Neuronal stem cell (in vitro differentiated cells): ENCODE data around the gene SSTR5.

ENCODE experiments used
- DNase-seq: peaks from one replicate; pipeline ENCODE4 v3.0.0-alpha.2; 2013; ENCODE audit warnings: low spot score
- H2AFZ ChIP-seq: one replicate; pipeline ENCODE4 v1.6.1; 2013; ENCODE audit warnings: mild to moderate bottlenecking, low read length, inconsistent platforms
- H2AK5ac ChIP-seq: 2 replicates; pipeline ENCODE4 v1.6.1; 2013; ENCODE audit warnings: low read depth, mild to moderate bottlenecking, inconsistent platforms, low read length, moderate library complexity, mixed read lengths
- H2BK120ac ChIP-seq: 2 replicates; pipeline ENCODE4 v1.6.1; 2013; ENCODE audit warnings: low read depth, mild to moderate bottlenecking, inconsistent platforms, low read length, moderate library complexity, mixed read lengths
- H2BK12ac ChIP-seq: one replicate; pipeline ENCODE4 v1.6.1; 2013; ENCODE audit warnings: low read length, inconsistent platforms
- H2BK15ac ChIP-seq: 2 replicates; pipeline ENCODE4 v1.6.1; 2013; ENCODE audit warnings: mild to moderate bottlenecking, low read length, inconsistent platforms, mixed read lengths
- H2BK5ac ChIP-seq: one replicate; pipeline ENCODE4 v1.6.1; 2013; ENCODE audit warnings: inconsistent platforms, mild to moderate bottlenecking, low read length, moderate library complexity
- H3K14ac ChIP-seq: one replicate; pipeline ENCODE4 v1.6.1; 2013; ENCODE audit warnings: low read length, inconsistent platforms
- H3K18ac ChIP-seq: 2 replicates; pipeline ENCODE4 v1.6.1; 2013; ENCODE audit warnings: low read length, inconsistent platforms
- H3K23ac ChIP-seq: 2 replicates; pipeline ENCODE4 v1.6.1; 2013; ENCODE audit warnings: low read depth, mild to moderate bottlenecking, mixed read lengths, low read length, inconsistent platforms; ENCODE audit not compliant: poor library complexity
- H3K27ac ChIP-seq: replicated peaks from 3 replicates; pipeline ENCODE4 v1.5.1; 2013; ENCODE audit warnings: low read length, inconsistent platforms
- H3K27me3 ChIP-seq, 3 experiments: 2 replicates each; pipeline ENCODE4 v1.6.1; 2013; ENCODE audit warnings: low read length in 3 of 3, mild to moderate bottlenecking in 2 of 3, inconsistent platforms in 1 of 3, low read depth in 1 of 3, mixed read lengths in 1 of 3, moderate library complexity in 1 of 3; ENCODE audit not compliant: control insufficient read depth in 3 of 3, insufficient read depth in 3 of 3
- H3K36me3 ChIP-seq, 2 donors: replicated peaks in 1 of 2; 2 replicates each; pipeline ENCODE4 v1.6.1; 2013; ENCODE audit warnings: low read length in 2 of 2; ENCODE audit not compliant: control insufficient read depth in 2 of 2, insufficient read depth in 2 of 2
- H3K4ac ChIP-seq: 2 replicates; pipeline ENCODE4 v1.6.1; 2013; ENCODE audit warnings: inconsistent platforms, mild to moderate bottlenecking, low read length, moderate library complexity
- H3K4me1 ChIP-seq, 2 donors: 1 replicate in 1 of 2; 2 replicates in 1 of 2; pipeline ENCODE4 v1.6.1; 2013; ENCODE audit warnings: low read length in 2 of 2, low read depth in 1 of 2; ENCODE audit not compliant: control insufficient read depth in 2 of 2, insufficient read depth in 1 of 2
- H3K4me2 ChIP-seq: one replicate; pipeline ENCODE4 v1.6.1; 2013; ENCODE audit warnings: mild to moderate bottlenecking, low read length, inconsistent platforms; ENCODE audit not compliant: insufficient read depth, poor library complexity, severe bottlenecking
- H3K4me3 ChIP-seq, 2 donors: 2 replicates each; pipeline ENCODE4 v1.5.1; 2013; ENCODE audit warnings: low read length in 2 of 2, mild to moderate bottlenecking in 2 of 2, inconsistent platforms in 1 of 2, moderate library complexity in 1 of 2
- H3K79me1 ChIP-seq: one replicate; pipeline ENCODE4 v1.6.1; 2013; ENCODE audit warnings: low read depth, mild to moderate bottlenecking, inconsistent platforms, low read length, moderate library complexity
- H3K9ac ChIP-seq: one replicate; pipeline ENCODE4 v1.6.1; 2013; ENCODE audit warnings: mild to moderate bottlenecking, low read depth, low read length, inconsistent platforms; ENCODE audit not compliant: poor library complexity
- H3K9me3 ChIP-seq, 2 donors: replicated peaks in 1 of 2; 2 replicates each; pipeline versions ENCODE3 to v1.6.1; 2013; ENCODE audit warnings: low read length in 2 of 2, mild to moderate bottlenecking in 2 of 2, inconsistent platforms in 1 of 2, low read depth in 1 of 2, mixed read lengths in 1 of 2, moderate library complexity in 1 of 2; ENCODE audit not compliant: control insufficient read depth in 2 of 2, insufficient read depth in 1 of 2
- H4K8ac ChIP-seq: one replicate; pipeline ENCODE4 v1.6.1; 2013; ENCODE audit warnings: low read depth, mild to moderate bottlenecking, inconsistent platforms, low read length, moderate library complexity
- H4K91ac ChIP-seq: one replicate; pipeline ENCODE4 v1.6.1; 2013; ENCODE audit warnings: low read length, low read depth, mild to moderate bottlenecking, inconsistent platforms; ENCODE audit not compliant: poor library complexity
- WGBS, 2 donors: extraction: QIAGEN DNeasy Blood & Tissue Kit; methylation state at CpG; one replicate each; pipeline ENCODE4 v1.1.7; 2013; ENCODE audit warnings: missing lambda C conversion rate in 2 of 2, mixed read lengths in 1 of 2; ENCODE audit not compliant: insufficient read length in 2 of 2, insufficient replicate concordance in 1 of 2; ENCODE audit errors: extremely low coverage in 2 of 2; 5-methylcytosine and 5-hydroxymethylcytosine counted together

Gene SSTR5

DNA sequence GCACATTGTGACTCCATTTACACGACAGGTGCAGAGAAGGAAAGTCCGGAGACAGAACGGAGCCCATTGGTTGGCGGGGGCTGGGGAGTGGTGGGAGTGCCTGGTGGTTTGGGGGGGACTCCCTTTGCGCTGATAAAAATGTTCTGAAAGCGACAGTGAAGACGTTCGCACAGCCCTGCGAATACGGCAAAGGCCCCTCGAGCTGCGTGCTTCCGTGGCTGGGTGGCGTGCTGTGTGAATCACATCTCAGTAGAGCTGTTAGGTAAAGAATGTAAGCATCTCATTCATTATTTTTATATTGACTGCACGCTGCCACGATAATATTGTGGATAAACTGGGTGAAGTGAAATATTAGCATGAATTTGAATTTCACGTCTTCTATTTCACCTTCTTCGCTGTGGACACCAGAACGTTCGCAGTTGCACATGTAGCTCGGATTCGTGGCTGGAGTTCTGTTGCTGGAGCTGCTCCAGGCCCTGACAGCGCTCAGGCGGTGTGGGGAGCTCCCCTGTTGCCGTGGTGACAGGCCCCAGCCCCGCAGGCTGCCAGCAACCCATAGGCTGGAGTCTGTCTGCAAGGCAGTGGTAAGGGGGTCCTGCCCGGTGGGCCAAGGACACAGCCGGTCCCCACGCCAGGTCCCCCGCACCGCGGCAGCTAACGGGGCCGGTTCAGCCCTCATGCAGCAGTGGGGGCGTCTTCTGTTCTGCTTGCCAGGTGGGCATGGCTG is 46.3 kb upstream of the SSTR5 start:
- Histone ChIP-seq H3K27ac (no peak overlapping the region), H3K4me3 (no peak overlapping the region), H2AK5ac (peak overlapping the region; percentile 10), H3K4me2 (no peak overlapping the region), H2AFZ (no peak overlapping the region), H3K23ac (peak overlapping the region; percentile 39), H4K91ac (no peak overlapping the region), H2BK12ac (peak overlapping the region; percentile 77), H3K9me3 (no peaks in the 10 kb centered on the region), H3K36me3 (no peaks in the 10 kb centered on the region), H3K14ac (no peak overlapping the region), H4K8ac (no peak overlapping the region), H3K4me1 (peaks cover 12 to 20% of the 10 kb centered on the region in 2 donors), H3K18ac (peak overlapping the region; percentile 81), H2BK15ac (peak overlapping the region; percentile 87), H3K4ac (no peak overlapping the region), H3K79me1 (peaks cover 3% of the 10 kb centered on the region), H2BK120ac (peak overlapping the region; percentile 75), H3K27me3 (peaks cover 0 to 23% (median 0%) of the 10 kb centered on the region in 3 experiments), H2BK5ac (peak overlapping the region; percentile 84), H3K9ac (peak overlapping the region; percentile 51)
- no peak for DNase-seq
- WGBS, 2 donors = no CpG with 5 or more reads among the region's 35 CpGs

DNA sequence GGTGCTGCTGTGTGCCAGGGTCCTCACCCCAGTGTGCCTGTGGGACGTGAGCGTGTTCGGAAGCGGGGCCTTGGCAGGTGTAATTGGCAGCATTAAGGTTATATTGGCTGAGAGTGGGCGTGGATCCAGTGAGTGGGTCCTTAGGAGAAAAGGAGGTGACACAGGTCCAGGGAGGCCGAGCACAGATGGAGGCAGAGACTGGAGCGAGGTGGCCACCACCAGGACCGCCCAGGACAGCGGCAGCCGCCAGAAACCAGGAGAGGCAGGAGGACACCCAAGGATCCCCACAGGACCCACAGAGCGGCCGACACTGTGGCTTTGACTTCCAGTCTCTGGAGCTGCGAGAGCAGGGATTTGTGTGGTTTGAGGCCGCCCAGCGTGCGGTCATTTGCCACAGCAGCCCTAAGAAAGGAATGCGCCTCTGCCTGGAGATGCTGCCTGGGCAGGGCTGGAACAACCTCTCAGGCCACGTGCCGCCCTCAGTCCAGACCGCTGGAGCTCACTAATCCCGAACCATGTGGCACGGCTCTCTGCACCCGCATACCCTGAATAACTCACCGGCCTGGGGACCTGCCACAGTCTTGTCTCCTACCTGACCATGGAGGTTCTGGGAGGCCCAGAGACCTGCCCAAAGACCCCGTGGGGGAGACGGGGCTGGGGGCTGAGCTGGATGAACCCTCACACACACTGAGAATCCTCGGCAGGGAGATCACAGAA is 45.6 kb upstream of the SSTR5 start:
- peak overlapping the region; percentile 79 for H3K9ac ChIP-seq
- H3K36me3 ChIP-seq = no peaks in the 10 kb centered on the region
- no peak overlapping the region for H3K4me3 ChIP-seq
- H3K4me2 ChIP-seq = no peak overlapping the region
- H3K9me3 ChIP-seq = no peaks in the 10 kb centered on the region
- H2AFZ ChIP-seq = no peak overlapping the region
- peak overlapping the region; percentile 39 for H3K23ac ChIP-seq
- no peak for DNase-seq
- H3K4me1 ChIP-seq = peaks cover 9 to 20% of the 10 kb centered on the region in 2 donors
- no peak overlapping the region for H4K8ac ChIP-seq
- no peak overlapping the region for H3K4ac ChIP-seq
- peak overlapping the region; percentile 84 for H2BK5ac ChIP-seq
- H3K27ac ChIP-seq = no peak overlapping the region
- H3K79me1 ChIP-seq = peaks cover 3% of the 10 kb centered on the region
- H2BK120ac ChIP-seq = peak overlapping the region; percentile 75
- peak overlapping the region; percentile 77 for H2BK12ac ChIP-seq
- H2BK15ac ChIP-seq = peak overlapping the region; percentile 87
- WGBS, 2 donors = no CpG with 5 or more reads among the region's 27 CpGs
- no peak overlapping the region for H3K14ac ChIP-seq
- peak overlapping the region; percentile 81 for H3K18ac ChIP-seq
- H2AK5ac ChIP-seq = peak overlapping the region; percentile 10
- peaks cover 0 to 16% (median 0%) of the 10 kb centered on the region in 3 experiments for H3K27me3 ChIP-seq
- no peak overlapping the region for H4K91ac ChIP-seq

DNA sequence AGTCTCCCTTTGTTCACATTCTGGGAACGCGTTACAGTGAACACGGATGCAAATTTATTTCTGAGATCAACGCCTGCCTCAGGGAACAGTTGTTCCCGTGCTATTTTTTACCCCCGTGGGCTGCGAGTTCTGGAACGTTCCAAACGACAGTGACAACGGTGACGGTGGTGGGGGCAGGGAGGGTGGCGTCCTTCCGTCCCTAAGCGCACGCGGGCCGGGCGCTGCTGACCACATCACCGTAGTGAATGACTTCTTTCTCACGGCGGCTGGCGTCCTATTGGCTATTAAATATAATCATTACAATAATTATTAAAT is 45.1 kb upstream of the SSTR5 start:
- Histone ChIP-seq H3K14ac (no peak overlapping the region), H3K27ac (no peak overlapping the region), H2BK120ac (no peak overlapping the region), H4K8ac (no peak overlapping the region), H2BK12ac (no peak overlapping the region), H3K79me1 (peaks cover 3% of the 10 kb centered on the region), H3K9me3 (no peaks in the 10 kb centered on the region), H3K4me1 (peaks cover 9 to 20% of the 10 kb centered on the region in 2 donors), H2AK5ac (peak overlapping the region; percentile 98), H2BK15ac (no peak overlapping the region), H3K4ac (no peak overlapping the region), H3K23ac (no peak overlapping the region), H3K4me3 (no peak overlapping the region), H2BK5ac (peak overlapping the region; percentile 82), H3K27me3 (peaks cover 0 to 12% (median 0%) of the 10 kb centered on the region in 3 experiments), H3K4me2 (no peak overlapping the region), H3K18ac (no peak overlapping the region), H4K91ac (no peak overlapping the region), H2AFZ (no peak overlapping the region), H3K9ac (no peak overlapping the region), H3K36me3 (no peaks in the 10 kb centered on the region)
- no peak for DNase-seq
- WGBS, 2 donors = no CpG with 5 or more reads among the region's 22 CpGs

DNA sequence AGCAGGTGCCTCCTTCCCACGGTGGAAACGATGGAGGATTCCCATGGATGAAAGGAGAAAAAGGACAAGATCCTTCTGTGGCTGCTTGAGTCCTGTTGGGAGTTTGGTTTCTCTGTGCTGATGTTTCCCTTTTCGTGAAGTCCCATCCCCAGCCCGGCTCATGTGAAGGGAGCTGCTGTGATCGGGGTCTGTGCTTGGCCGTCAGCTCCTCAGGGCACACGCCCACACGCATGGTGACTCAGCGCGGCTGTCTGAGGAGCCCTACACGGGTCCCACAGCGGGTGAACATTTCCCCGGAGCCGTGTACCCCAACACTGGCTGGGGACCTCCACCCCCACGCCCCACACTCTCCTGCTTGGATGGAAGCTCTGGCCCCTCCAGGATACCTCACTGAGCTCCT is 44.5 kb upstream of the SSTR5 start:
- Histone ChIP-seq H3K4me3 (no peak overlapping the region), H3K9me3 (no peaks in the 10 kb centered on the region), H3K27ac (no peak overlapping the region), H2BK15ac (peak overlapping the region; percentile 2), H2AK5ac (peak overlapping the region; percentile 98), H2BK120ac (peak overlapping the region; percentile 74), H3K18ac (peak overlapping the region; percentile 91), H3K4me1 (peaks cover 9 to 20% of the 10 kb centered on the region in 2 donors), H3K4ac (no peak overlapping the region), H3K4me2 (no peak overlapping the region), H4K91ac (no peak overlapping the region), H3K23ac (no peak overlapping the region), H3K9ac (no peak overlapping the region), H3K14ac (no peak overlapping the region), H2BK5ac (peak overlapping the region; percentile 82), H2BK12ac (peak overlapping the region; percentile 93), H3K36me3 (no peaks in the 10 kb centered on the region), H3K27me3 (peaks cover 0 to 9% (median 0%) of the 10 kb centered on the region in 3 experiments), H3K79me1 (peaks cover 3% of the 10 kb centered on the region), H4K8ac (no peak overlapping the region), H2AFZ (no peak overlapping the region)
- DNase-seq = no peak
- no CpG with 5 or more reads among the region's 15 CpGs for WGBS, 2 donors
